ENCODE measurements around the gene TAB3.
A peak's percentile ranks its signal among the peaks of the same experiment; 100 is the strongest.
"Not testable (repeated sequence)": the region's sequence is repeated elsewhere in the genome, so short reads cannot be mapped to it uniquely, and the experiment has no call there.

The TAB3 gene

GRCh38 chrX:30814978-30815377, 74.1 kb downstream of the TAB3 start:
- DNase-seq: no peak

- no peak for DNase-seq
Measured at GRCh38 chrX:30812326-30812725, 76.7 kb downstream of the TAB3 start.

- DNase-seq: no peak
Measured at GRCh38 chrX:30806187-30806728, 82.8 kb downstream of the TAB3 start.

- DNase-seq: no peak
Measured at GRCh38 chrX:30804462-30804861, 84.6 kb downstream of the TAB3 start.

GRCh38 chrX:30800901-30801300, 88.2 kb downstream of the TAB3 start:
- no peak for DNase-seq

GRCh38 chrX:30799327-30799726, 89.7 kb downstream of the TAB3 start:
- no peak for DNase-seq

GRCh38 chrX:30798810-30799209, 90.2 kb downstream of the TAB3 start:
- DNase-seq: no peak

- DNase-seq: not testable (repeated sequence)
Measured at GRCh38 chrX:30797301-30797700, 91.8 kb downstream of the TAB3 start.

GRCh38 chrX:30795981-30796958, 92.8 kb downstream of the TAB3 start:
- DNase-seq: no peak

- no peak for DNase-seq
Measured at GRCh38 chrX:30794497-30794896, 94.6 kb downstream of the TAB3 start.

GRCh38 chrX:30793767-30794103, 95.3 kb downstream of the TAB3 start:
- DNase-seq: no peak

- DNase-seq: no peak
Measured at GRCh38 chrX:30793075-30793766, 95.8 kb downstream of the TAB3 start.

- no peak for DNase-seq
Measured at GRCh38 chrX:30791296-30792278, 97.5 kb downstream of the TAB3 start.

GRCh38 chrX:30787012-30787411, 102.0 kb downstream of the TAB3 start:
- DNase-seq: no peak

- no peak for DNase-seq
Measured at GRCh38 chrX:30786374-30786773, 102.7 kb downstream of the TAB3 start.

- DNase-seq: peak; percentile 4
Measured at GRCh38 chrX:30781711-30782444, 107.2 kb downstream of the TAB3 start.

- DNase-seq: no peak
Measured at GRCh38 chrX:30779453-30780030, 109.5 kb downstream of the TAB3 start.

GRCh38 chrX:30777575-30777974, 111.5 kb downstream of the TAB3 start:
- DNase-seq: no peak

All from activated CD4-positive, alpha-beta T cell treated with anti-CD3 and anti-CD28 coated beads for 48 hours (primary cell).